ENCODE measurements around the gene MACROD2.

Gene MACROD2

DNA sequence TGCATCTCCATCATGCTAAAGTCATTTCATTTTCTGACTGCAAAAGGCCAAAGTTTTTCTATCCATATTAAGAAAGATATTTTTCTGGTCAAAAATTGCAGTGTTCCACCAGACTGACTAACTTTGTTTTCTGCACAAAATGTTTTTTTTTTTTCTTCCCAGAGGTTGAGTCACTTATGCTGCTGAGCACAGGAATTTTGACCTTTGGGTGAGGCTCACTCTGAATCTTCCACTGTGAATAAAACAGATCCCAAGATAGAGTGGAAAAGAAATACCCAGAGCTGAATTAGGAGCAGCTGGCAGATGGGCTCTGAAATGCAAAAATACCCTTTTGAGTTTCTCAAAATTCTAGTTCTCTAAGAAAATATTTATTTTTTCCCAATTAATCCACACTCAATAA is 1581.1 kb downstream of the MACROD2 start:
- no peak for DNase-seq

DNA sequence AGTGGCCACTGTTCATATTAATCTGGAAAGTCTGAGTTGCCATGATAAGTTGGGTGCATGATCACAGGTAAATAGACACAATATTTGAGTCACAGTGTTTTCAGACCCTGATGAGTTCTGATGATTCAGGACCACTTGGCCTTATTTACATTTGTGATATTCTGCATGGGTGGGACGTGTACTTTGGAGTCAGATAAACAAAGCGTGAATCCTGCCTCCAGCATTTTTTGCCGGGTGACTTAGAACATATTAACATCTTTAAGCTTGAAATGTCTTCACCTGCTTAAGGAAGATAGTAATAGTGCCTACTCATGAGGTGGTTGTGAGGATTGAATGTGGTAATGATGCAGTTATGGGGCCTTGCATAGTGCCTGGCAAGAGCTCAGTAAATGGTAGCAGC is 1582.8 kb downstream of the MACROD2 start:
- DNase-seq, result no peak

DNA sequence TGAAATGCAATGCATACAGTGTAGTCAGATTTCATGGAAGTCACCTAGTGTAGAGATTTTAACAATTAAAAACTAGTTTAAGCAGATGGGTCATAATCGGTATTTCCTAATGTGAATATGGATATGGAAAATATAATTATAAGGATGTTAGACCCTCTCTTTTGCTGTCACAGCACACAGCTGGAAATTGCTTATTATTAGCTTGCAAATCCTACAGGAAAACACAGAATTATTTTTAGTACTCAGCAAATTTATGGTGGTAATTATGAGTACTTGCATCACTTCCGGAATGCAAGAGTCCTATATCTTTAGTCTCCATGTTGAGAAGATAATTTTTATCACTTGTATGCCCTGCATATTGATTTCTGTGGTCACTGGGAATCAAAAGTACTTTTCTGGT is 1584.4 kb downstream of the MACROD2 start:
- DNase-seq, result no peak

DNA sequence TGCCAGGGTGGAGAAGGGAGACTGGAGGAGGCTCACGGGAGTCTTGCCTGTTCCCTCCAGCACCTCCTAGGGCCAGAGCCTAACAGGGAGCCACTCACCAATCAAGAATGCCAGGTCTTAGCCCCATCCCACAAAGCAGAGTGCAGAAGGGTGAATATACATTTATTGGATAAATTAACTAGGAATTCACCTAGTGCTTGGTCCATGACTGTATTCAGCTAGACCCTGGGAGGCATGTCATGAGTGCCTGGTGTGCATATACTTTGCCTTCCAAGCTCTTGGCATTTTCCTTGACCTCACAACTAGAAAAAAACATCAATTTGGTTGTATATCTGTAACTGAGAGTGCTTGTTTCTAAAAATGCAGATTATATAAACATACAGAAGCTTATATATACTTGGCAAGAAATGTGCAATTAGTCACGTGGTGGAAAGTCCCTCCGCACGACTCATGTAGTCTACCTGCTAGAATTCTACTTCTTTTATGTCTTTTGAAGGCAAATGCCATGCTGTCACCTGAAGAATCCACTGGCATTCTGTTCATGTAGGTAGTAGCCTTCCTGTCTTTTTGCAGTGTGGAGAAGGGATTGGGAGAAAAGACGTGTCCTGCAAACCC is 1586.9 kb downstream of the MACROD2 start:
- DNase-seq, result no peak

DNA sequence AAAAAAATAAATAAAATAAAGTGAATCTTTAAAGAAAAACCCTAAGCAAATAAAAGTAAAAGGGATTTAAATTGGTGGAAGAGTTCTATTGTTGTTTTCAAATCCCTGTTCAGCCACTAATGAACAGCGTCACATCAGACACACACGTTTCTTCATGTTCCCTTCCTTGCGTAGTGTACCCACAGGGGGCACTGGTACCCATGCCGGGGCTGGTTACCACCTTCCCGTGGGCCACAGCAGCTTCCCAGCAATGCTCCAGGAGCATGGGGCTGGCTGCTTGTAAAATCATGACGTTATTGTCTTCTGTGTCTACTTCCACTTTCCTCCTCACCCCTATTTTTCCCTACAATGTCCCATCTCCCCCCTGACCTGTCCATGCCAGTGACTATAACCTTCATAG is 1589.2 kb downstream of the MACROD2 start:
- no peak for DNase-seq

DNA sequence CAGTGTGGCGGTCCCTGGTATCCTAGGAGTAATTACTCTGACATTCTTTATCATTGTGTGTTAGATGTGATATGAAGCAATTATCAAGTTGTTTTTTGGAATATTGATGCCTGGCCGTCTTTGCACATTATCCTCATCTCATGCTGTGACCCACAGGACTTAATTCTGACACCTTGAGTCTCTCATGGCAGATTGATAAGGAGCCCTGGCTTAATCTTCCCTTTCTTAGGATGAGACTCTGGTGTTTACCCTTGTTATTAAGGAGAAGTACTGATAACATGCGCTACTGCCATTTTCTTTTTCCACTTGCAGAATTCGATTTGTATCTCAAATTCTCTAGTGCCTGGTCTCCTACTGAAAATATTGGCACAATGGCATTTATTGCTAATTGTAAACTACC is 1597.8 kb downstream of the MACROD2 start:
- DNase-seq, result no peak

DNA sequence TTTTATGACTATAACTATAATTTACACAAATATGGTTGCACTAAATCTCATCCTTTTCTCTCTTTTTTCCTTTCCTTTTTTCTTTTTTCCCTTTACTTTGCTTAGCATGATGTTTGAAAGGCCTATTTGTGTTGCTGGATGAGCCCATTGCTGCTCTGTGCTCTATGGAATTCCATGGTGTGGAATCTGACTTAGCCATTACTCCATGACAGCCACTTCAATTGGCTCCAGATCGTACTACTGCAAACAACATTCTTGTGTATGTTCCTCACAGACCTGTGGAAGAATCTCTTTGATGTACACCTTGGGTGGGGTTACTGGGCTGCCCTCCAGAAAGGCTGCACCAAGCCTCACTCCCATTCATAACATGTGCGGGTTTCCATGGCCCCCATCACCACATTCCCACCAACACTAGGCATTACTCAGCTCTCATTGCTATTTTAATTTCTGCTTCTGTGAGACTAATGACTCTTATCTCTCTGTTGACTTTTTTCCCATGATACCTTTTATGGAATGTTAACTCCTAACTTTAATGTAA is 1598.9 kb downstream of the MACROD2 start:
- DNase-seq, result no peak

DNA sequence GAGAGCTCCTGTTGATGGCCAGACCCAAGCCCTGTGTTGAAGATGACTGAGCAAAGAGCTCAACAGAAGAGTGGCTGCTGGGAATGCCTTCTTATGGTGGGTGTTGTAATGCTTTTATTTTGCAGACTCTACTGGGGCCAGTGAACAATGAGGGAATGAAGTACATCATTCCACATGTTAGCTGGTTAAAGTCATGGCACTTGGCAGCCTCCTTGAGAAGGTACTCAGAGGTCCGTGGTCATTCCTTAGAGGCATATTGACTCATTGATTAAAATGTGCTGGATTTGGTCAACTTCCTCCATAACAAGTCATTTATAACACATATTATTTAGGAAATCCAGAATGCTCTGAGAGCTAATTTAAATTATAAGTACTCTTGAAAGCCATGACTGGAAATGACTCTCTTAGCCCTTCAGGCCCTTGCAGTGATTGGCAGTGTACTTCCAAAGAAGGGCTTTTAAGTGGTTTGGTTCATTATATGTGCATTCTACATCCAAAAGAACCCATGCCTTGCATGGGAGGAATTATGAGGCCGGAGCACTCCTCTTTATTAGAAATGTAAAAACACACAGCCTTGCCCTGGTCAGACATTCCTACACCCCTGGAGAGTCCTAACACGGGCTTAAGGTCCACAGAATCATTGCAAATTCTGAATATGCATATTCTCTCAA is 1601.0 kb downstream of the MACROD2 start:
- no peak for DNase-seq

DNA sequence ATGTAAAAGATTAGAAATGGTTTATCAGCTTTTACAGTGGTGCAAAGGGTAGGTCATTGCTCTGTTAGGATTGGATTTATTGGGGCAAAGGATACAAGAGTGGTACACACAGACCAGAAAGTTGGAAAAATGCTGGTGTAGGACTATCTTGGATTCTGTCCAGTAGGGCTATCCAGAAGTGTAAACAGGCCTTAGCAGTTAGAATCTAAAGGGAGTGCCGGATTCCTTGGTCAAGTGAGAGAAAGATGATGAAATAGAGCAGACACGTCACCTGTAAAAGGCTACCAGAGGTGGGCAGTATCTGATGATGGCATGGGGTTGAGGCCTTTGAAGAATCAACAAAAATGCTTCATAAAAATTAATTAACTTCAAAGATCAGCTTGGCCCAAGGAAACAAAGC is 1602.0 kb downstream of the MACROD2 start:
- no peak for DNase-seq

DNA sequence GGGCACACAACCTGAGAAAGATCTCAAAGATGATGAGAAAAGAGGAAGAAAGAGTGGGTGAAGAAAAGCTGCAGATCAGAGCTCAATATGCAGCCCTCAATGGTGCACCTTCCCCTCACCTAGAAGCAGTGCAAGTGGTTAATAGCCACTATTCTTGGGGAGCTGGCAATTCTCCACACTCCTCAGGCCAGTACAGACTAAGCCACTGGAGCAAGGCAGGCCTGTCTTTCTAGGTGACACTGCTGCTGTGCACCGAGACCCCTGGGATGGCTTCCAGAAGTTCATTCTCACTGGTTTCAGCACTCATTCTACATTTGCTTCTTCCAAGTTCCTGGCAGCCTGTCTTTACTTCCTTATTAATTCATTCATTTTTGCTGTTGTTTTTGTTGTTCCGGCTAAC is 1604.6 kb downstream of the MACROD2 start:
- DNase-seq, result no peak

DNA sequence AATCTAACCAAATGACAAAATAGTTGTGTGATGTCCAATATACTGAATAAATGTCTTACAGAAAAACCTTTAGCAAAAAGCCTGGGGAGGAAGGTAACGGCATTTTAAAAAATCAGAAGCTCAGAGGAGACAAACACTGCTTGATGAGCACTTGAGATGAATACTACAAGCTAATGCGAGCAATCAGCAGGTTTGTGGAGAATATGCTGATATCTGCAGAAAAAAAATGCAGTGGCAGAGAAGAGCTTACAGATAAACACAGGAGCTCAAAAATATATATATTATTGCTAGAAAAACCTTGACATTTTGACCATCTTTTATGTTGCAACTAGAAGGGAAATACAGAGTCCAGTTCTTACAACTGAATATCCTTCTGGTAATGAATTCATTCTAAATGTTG is 1605.2 kb downstream of the MACROD2 start:
- DNase-seq, result no peak

DNA sequence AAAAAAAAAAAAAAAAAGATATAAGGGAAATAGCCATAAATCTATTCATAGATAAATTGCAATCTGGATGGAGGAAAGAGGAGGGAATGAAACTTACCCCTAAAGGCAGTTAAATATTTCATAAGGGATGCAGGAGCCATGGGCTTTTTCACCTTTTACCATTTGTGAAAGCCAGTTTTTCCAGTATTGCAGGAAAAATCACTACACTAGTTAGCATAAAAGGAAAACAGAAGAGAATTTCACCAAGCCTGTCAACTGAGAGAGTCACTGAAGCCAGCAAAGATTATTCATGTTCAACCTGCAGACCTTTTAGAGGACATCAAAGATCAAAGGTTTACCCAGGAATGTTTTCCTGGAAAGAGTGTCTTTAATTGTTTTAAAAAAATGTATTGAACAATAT is 1608.2 kb downstream of the MACROD2 start:
- no peak for DNase-seq

DNA sequence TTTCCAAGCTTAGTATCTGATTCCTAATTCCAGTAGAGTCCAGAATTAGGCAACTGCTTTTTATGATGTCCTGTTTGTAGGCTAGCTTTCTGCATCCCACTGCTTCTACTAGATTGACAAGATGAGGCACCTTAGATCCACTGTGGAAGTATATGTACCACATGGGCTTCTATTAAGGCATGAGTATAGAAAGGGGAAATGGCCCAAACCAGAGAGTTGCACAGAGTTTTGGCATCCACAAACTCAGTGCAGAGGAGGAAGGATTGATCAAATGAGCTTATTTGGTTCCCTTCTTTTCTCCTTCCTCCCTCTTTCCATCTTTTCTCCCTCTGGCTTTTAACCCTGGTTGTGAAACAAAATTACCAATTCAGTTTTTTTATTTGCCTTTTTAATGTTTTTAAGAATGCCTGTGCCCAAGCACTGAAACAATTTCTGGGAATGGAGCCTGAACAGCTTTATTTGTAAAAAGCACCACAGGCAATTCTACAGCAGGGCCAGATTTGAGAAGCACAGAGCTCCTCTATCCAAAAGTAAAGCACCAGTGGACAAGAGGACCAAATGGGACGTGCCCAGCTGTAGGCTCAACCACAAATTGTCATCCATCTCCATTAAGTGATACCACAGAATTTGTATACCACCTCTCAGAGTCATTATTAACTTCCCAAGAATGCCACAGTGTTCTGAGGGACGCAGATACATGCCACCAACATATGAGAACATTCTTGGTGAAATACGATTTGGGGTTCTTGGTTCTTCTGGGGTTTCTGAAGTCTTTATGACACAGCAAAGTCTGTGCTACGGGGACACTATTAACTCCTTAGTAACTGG is 1608.9 kb downstream of the MACROD2 start:
- no peak for DNase-seq

DNA sequence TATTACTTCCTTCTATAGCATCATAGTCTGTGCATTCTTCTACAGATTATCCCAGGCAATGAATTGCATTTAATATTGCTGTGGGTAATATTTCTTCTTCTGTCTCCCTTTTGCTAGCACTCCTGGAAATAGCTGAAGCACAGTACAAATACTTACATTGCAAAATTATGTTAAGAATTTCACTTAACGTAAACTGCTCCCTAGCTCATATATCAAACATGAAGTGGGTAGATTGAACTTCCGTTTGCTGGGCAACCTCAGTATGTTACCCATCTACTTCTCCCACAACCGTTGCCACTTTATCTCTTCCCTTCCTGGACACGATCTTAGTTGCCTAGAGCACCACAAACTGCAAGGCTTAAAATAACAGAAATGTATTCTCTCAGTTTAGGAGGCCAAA is 1614.6 kb downstream of the MACROD2 start:
- DNase-seq, result no peak

DNA sequence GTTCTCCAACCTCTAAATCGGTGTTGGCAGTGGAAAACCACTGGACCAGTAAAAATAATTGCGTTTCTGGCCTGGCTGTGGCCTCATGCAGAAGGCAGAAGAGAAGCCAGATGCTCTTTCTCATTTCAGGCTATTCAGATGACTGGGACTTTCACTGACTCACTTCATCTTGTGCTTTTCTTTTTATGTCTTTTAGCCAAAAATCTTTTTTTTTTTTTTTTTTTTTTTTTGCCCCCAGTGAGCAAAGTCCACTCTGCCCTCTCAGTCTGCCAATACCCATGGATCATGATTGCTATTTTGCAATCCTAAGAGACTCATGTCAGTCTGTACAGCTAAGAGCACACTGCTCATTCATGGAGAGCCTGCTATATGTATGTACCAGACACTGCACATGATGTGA is 1615.5 kb downstream of the MACROD2 start:
- no peak for DNase-seq

DNA sequence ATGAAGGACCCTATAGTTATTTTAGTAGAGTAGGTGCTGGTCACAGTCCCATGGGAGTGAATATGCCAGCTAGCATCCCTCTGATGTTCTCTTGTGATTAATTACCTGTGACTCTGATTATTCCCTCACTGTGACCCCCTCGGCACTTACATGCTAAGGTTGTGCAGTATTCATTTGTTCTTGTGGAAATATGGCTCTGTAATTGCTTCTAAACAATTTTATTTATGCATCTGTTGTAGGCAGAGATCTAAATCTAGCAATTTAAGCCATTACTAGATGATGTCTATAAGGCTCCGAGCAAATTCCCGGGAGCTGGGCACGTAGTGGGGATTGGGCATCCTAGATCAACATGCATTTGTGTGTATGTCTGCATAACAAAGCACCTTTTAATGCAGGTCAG is 1616.2 kb downstream of the MACROD2 start:
- no peak for DNase-seq

DNA sequence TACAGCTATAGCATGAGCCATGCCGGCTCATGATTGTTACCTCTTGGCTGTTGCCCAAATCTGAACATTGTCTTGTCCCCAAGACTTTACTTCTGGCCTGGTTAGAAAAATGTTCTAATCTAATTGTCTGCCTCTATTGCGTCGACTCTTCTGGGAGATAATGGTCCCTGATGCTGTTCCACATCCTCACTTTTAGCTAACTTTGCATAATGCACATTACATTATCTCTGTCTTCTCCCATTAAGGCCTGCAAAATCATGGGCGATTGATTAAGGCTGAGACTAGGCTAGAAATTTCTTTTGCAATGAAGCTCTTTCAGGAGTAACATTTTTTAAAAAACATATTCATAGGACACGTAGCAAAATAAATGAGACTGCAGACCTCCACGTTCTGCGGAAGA is 1616.9 kb downstream of the MACROD2 start:
- DNase-seq, result no peak

DNA sequence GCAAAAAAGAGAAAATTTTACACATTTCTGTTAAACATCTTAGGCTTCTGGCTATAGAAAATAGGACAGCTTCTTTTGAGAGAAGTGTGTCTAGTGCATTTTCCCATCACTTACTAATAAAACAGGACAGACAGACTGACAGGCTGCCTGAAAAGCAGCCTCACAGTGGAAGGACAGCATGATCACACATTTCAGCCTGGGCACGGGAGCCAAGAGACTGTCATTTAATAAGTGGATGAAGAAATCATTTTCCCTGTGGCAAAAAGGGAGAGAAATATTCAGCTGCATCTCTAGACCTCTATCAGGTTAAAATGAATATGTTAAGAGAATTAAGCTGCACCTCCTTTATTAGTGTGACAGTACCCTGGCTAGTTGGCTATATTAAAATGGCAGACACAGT is 1617.5 kb downstream of the MACROD2 start:
- DNase-seq, result no peak

DNA sequence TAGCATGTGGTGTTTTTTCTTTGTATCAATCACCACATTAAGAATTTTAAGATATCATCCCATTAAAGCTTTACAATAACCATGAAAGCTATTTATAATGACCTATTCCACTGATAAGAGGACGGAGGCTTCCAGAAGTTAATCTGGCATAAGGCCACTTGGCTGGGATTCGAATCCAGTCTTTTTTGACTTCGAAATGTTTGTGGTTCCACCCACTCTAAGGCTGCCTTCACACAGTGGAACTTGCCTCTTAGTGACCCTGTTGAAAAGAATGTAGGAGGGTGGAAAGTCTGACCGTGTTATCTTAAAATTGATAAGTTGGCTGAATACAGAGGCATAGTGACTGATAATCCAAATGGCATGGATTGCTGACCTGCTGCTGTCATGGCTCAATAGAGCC is 1618.2 kb downstream of the MACROD2 start:
- no peak for DNase-seq

DNA sequence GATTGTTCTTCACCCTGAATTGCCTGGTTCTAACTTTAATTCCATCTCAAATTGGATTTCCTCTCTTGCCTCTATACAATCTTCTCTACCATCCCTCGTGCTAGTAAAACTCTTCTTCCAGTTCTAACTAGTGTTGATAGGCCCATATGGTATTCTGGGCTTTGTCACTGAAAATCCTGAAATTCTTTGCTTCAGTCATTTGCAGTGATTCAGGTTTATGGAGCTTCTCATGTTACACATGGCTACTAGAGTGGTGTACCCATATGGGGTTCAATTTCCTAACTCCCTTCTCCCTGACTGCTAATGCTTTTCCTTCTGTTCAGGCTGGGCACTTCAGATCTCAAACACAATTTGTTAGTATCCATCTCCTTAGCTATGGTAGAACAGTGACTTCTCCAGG is 1621.3 kb downstream of the MACROD2 start:
- DNase-seq, result no peak

DNA sequence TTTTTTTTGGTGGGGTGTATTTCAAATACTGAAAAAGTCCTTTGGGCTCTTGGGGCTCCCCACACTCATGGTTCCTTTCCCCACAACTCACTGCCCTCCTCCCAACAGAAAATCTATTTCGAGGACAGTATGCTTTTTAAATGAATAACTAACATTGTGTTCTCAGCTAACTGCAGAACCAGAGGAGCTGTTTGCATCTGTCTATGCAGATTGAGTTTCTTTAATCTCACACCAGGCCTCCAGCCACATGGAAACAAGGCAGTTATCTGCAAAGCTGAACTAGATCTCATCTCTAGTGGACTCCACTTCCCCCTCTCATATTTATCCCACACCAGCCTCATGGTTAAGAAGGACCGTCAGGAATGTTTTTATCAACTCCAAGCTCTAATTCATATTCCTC is 1622.8 kb downstream of the MACROD2 start:
- no peak for DNase-seq

DNA sequence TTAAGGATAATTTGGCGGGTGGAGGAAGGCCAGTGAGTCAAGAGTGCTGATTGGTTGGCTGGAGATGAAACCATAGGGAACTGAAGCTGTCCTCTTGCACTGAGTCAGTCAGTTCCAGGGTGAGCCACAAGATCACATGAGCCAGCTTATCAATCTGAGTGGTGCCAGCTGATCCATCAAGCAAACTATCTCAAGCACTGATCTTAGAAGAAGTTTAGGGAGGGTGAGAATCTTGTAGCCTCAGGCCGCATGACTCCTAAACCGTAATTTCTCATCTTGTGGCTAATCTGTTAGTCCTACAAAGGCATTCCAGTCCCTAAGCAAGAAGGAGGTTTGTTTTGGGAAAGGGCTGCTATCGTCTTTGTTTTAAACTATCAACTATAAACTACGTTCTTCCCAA is 1623.6 kb downstream of the MACROD2 start:
- DNase-seq, result no peak

DNA sequence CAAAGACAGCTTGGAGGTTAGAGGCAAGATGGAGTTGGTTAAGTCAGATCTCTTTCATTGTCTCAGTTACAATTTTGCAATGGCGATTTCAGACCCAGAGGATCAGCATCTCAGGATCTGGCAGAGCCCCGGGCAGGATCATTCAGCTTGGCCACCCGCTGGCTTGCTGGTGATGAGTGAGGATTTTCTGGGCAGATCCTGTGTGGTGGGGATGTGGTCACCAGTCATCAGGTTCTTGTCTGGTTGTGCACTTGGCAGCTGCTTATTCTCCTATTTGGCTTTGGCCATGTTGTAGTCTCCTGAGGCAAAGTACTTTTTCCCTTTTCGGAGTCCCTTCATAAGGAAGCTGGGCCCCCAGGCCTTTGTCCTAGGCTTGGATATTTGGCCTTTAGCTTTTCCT is 1624.0 kb downstream of the MACROD2 start:
- DNase-seq, result no peak

DNA sequence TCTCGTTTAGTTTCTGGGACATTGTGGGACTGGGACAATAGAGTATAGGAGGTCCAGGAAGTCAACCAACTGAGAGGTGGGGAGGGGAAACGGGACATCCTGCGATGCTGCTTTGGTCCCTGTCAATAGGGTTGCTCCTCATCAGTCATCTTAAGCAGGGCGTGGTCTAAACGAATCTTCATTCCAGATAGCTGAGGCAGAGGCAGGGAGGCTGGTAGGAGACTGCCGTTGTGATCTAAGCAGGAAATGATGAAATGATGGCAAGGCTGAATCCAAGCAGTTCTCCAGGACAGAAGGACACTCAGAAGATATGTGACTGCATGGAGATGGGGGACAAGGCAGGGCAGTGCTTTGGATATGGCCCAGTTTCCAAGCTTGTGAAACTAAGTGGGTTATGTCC is 1624.5 kb downstream of the MACROD2 start:
- no peak for DNase-seq

All from left hindlimb (tissue), 1 donor.